ENCODE measurements around the gene SPINK1.
A peak's percentile ranks its signal among the peaks of the same experiment; 100 is the strongest.

SPINK1 gene

DNA sequence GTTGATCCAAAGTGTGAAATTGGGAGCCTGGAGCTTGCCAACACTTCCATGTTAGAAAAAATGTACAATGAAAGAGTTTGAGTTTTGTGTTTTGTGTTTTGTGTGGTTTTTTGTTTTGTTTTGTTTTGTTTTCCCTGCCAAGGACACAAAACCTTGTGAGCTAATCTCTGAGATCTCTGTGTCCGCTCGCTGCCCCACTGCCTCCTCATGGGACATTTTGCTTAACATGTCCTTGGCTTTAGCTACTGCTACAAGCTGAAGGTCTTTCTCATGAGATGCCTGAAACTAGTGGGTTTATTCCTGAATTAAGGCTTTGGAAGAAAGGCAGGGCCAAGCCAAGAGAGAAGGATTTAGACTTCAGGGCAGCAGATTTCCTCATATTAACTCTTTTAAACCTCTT, 41.7 kb downstream of the SPINK1 start:
- Histone ChIP-seq H3K27me3 (replicated peaks; ENCODE audit: control insufficient read depth, insufficient read depth, low read length, poor library complexity, severe bottlenecking) (no peaks in the 10 kb centered on the region), H3K27ac (ENCODE audit: insufficient read depth, low read length, poor library complexity, severe bottlenecking) (no peak overlapping the region), H3K4me3 (ENCODE audit: insufficient read depth, low read depth, low read length, poor library complexity, severe bottlenecking) (no peak overlapping the region), H3K9me3 (ENCODE audit: control insufficient read depth, low read length) (no peaks in the 10 kb centered on the region), H3K4me1 (ENCODE audit: control insufficient read depth, insufficient read depth, low read length, poor library complexity, severe bottlenecking) (no peaks in the 10 kb centered on the region), H3K36me3 (ENCODE audit: control insufficient read depth, insufficient read depth, low read length) (no peaks in the 10 kb centered on the region)
- no peak for DNase-seq

DNA sequence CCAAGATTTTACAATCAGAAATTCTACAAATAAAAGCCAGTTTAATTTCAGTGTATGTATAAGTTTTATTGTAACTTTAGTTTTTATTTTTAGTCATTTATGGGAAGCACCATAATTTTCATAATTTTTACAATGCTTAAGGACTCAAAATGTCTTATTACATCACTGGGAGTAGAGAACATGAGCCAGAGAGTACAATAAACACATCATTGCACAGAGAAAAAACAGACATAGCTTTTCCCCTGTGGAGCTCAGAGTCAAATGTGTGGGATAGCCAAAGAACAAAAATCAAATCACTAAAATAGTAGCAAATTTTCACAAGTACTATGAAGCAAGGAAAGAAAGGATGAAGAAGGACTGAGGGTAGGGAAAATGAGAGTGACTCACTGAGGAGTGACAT, 43.4 kb downstream of the SPINK1 start:
- no peaks in the 10 kb centered on the region for H3K27me3 ChIP-seq (replicated peaks; ENCODE audit: control insufficient read depth, insufficient read depth, low read length, poor library complexity, severe bottlenecking)
- no peaks in the 10 kb centered on the region for H3K4me1 ChIP-seq (ENCODE audit: control insufficient read depth, insufficient read depth, low read length, poor library complexity, severe bottlenecking)
- no peak overlapping the region for H3K27ac ChIP-seq (ENCODE audit: insufficient read depth, low read length, poor library complexity, severe bottlenecking)
- DNase-seq = no peak
- H3K9me3 ChIP-seq (ENCODE audit: control insufficient read depth, low read length) = no peaks in the 10 kb centered on the region
- no peak overlapping the region for H3K4me3 ChIP-seq (ENCODE audit: insufficient read depth, low read depth, low read length, poor library complexity, severe bottlenecking)
- H3K36me3 ChIP-seq (ENCODE audit: control insufficient read depth, insufficient read depth, low read length) = no peaks in the 10 kb centered on the region

- no peak overlapping the region for H3K27ac ChIP-seq (ENCODE audit: insufficient read depth, low read length, poor library complexity, severe bottlenecking)
- no peaks in the 10 kb centered on the region for H3K36me3 ChIP-seq (ENCODE audit: control insufficient read depth, insufficient read depth, low read length)
- no peak overlapping the region for H3K4me3 ChIP-seq (ENCODE audit: insufficient read depth, low read depth, low read length, poor library complexity, severe bottlenecking)
- no peaks in the 10 kb centered on the region for H3K27me3 ChIP-seq (replicated peaks; ENCODE audit: control insufficient read depth, insufficient read depth, low read length, poor library complexity, severe bottlenecking)
- H3K4me1 ChIP-seq (ENCODE audit: control insufficient read depth, insufficient read depth, low read length, poor library complexity, severe bottlenecking) = no peaks in the 10 kb centered on the region
- H3K9me3 ChIP-seq (ENCODE audit: control insufficient read depth, low read length) = no peaks in the 10 kb centered on the region
- no peak for DNase-seq
Measured at GRCh38 chr5:147786142-147786541, 45.3 kb downstream of the SPINK1 start.

DNA sequence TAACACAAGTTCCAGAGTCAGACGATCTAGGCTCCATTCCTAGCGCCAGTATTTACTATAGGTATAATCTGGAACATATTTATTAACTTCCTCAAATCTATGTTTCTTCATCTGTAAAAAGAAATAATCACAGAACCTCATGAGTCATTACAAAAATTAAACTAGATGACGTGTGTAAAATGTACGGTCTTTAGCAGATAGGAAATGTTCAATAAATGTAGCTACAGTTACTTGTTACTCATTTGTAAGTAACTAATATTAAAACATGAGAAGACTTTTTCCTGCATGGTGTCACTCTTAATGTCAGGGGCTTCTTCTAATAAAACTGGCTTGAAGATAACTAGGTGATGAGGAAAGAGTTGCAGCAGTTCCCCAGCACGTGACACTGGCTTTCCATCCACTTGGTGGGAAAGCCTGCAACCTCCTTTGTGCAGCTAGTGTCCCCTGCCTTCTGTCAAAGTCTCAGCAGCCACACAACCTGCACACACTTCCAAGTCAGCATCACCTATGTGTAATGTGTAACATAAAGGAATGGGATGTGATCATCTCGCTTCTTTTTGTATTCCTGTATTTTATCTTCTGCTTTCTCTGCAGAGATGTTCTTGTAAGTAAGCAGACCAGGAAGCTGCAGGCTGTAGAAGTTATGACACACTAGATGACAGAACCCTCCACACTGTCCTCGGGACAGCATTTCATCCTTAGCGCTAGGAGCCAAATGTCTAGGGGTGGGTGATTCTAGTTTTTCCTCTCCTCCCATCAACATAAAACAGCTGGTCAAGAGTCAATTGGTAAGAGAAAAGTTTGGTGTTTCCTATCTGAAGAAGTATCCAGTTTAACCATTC, 47.1 kb downstream of the SPINK1 start:
- no peak overlapping the region for H3K27ac ChIP-seq (ENCODE audit: insufficient read depth, low read length, poor library complexity, severe bottlenecking)
- no peaks in the 10 kb centered on the region for H3K4me1 ChIP-seq (ENCODE audit: control insufficient read depth, insufficient read depth, low read length, poor library complexity, severe bottlenecking)
- H3K27me3 ChIP-seq (replicated peaks; ENCODE audit: control insufficient read depth, insufficient read depth, low read length, poor library complexity, severe bottlenecking) = no peaks in the 10 kb centered on the region
- no peak overlapping the region for H3K4me3 ChIP-seq (ENCODE audit: insufficient read depth, low read depth, low read length, poor library complexity, severe bottlenecking)
- no peaks in the 10 kb centered on the region for H3K36me3 ChIP-seq (ENCODE audit: control insufficient read depth, insufficient read depth, low read length)
- DNase-seq = no peak
- H3K9me3 ChIP-seq (ENCODE audit: control insufficient read depth, low read length) = no peaks in the 10 kb centered on the region

DNA sequence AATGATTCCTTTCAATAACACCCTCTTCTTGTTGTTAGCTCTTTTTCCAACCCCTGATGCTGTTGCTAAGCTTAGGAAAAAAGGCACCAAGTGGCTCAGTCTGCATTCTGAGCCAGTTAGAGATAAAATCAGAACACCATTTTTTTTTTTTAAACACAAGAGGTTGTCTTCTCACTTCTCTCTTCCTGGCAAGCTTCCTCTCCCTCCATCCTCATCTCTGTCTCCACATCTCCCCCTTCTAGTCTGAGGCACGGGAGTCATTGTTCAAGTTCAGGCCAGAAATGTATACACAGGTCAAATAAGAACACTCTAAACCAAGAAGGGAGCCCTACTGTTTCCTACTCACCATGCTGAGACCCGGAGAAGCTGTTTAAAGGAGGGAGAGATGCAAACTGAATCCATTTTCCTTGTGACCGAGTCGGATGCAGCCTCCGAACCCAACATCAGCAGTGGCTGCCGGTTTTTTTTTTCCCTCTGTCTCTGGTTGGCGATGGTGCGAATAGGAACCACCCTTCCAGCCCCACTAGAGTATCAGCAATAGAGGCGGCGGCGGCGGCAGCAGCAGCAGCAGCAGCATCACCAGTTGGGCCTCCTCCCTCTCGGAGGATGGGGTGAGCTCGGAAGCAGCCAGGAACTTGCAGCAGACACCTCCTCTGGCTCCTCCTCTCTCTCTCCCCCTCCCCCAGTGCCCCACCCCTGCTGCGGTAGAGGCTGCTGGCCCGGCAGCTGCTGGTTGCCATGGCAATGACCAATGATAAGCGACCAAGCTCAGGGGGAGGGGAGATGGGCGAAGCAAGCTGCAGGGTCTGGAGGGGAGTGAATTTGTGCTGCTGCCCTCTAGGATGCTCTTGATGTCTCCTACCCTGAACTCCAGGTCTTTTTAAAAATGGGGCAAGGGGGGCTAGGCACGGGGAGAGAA, 49.1 kb downstream of the SPINK1 start, which contains the start of gene JAKMIP2:
Gene JAKMIP2, minus strand, starts transcription at position 619 of the 919 bp plus-strand sequence. CDS start 110,922 bp downstream, outside the sequence.
- peak within 1 kb of the TSS; percentile 49 for H3K4me3 ChIP-seq (ENCODE audit: insufficient read depth, low read depth, low read length, poor library complexity, severe bottlenecking)
- DNase-seq = peak; percentile 42 to 73 (median 46)
- H3K27ac ChIP-seq (ENCODE audit: insufficient read depth, low read length, poor library complexity, severe bottlenecking) = peak within 1 kb of the TSS; percentile 33
- no peaks in the 10 kb centered on the region for H3K27me3 ChIP-seq (replicated peaks; ENCODE audit: control insufficient read depth, insufficient read depth, low read length, poor library complexity, severe bottlenecking)
- no peaks in the 10 kb centered on the region for H3K9me3 ChIP-seq (ENCODE audit: control insufficient read depth, low read length)
- no peaks in the 10 kb centered on the region for H3K36me3 ChIP-seq (ENCODE audit: control insufficient read depth, insufficient read depth, low read length)
- H3K4me1 ChIP-seq (ENCODE audit: control insufficient read depth, insufficient read depth, low read length, poor library complexity, severe bottlenecking) = no peaks in the 10 kb centered on the region

DNA sequence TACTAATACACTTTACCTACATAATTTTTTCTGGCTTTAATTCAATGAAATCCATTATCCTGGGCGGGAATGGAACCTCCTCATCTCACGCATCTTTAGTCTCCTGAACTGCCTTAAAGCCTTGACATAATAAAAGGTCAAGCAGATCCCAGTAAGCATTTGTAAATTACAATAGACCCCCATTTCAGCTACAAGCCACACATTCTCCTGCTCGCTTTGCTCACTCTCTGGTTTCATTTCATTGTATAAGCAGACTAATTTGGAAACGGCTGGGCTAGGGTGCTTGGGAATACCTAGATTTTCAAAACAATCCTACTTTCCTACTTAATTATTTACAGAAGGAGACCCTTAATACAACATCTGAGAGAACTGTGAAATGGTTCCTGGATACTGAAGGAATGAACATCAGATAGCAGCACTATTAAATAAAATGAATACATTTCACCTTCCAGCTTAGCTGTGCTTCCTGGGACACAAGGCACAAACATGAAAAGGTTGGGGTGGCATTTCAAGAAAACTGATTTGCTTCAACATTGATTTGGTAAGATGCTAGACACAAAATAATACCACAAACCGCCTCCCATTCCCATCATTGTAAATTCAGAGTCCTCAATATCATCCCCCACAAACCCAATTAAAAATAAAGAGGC, 50.4 kb downstream of the SPINK1 start:
- H3K27ac ChIP-seq (ENCODE audit: insufficient read depth, low read length, poor library complexity, severe bottlenecking) = no peak overlapping the region
- H3K9me3 ChIP-seq (ENCODE audit: control insufficient read depth, low read length) = no peaks in the 10 kb centered on the region
- no peak for DNase-seq
- no peak overlapping the region for H3K4me3 ChIP-seq (ENCODE audit: insufficient read depth, low read depth, low read length, poor library complexity, severe bottlenecking)
- H3K4me1 ChIP-seq (ENCODE audit: control insufficient read depth, insufficient read depth, low read length, poor library complexity, severe bottlenecking) = no peaks in the 10 kb centered on the region
- H3K36me3 ChIP-seq (ENCODE audit: control insufficient read depth, insufficient read depth, low read length) = no peaks in the 10 kb centered on the region
- no peaks in the 10 kb centered on the region for H3K27me3 ChIP-seq (replicated peaks; ENCODE audit: control insufficient read depth, insufficient read depth, low read length, poor library complexity, severe bottlenecking)

- no peak overlapping the region for H3K4me3 ChIP-seq (ENCODE audit: insufficient read depth, low read depth, low read length, poor library complexity, severe bottlenecking)
- H3K36me3 ChIP-seq (ENCODE audit: control insufficient read depth, insufficient read depth, low read length) = no peaks in the 10 kb centered on the region
- no peaks in the 10 kb centered on the region for H3K4me1 ChIP-seq (ENCODE audit: control insufficient read depth, insufficient read depth, low read length, poor library complexity, severe bottlenecking)
- no peak overlapping the region for H3K27ac ChIP-seq (ENCODE audit: insufficient read depth, low read length, poor library complexity, severe bottlenecking)
- no peaks in the 10 kb centered on the region for H3K27me3 ChIP-seq (replicated peaks; ENCODE audit: control insufficient read depth, insufficient read depth, low read length, poor library complexity, severe bottlenecking)
- no peaks in the 10 kb centered on the region for H3K9me3 ChIP-seq (ENCODE audit: control insufficient read depth, low read length)
- DNase-seq = no peak
Measured at GRCh38 chr5:147779694-147780093, 51.8 kb downstream of the SPINK1 start.

- no peak for DNase-seq
- no peak overlapping the region for H3K27ac ChIP-seq (ENCODE audit: insufficient read depth, low read length, poor library complexity, severe bottlenecking)
Measured at GRCh38 chr5:147776989-147777388, 54.5 kb downstream of the SPINK1 start.

More at GRCh38 chr5:147776989-147777388, 54.5 kb downstream of the SPINK1 start:
- Histone ChIP-seq H3K4me3 (ENCODE audit: insufficient read depth, low read depth, low read length, poor library complexity, severe bottlenecking) (no peak overlapping the region), H3K4me1 (ENCODE audit: control insufficient read depth, insufficient read depth, low read length, poor library complexity, severe bottlenecking) (no peaks in the 10 kb centered on the region), H3K27me3 (replicated peaks; ENCODE audit: control insufficient read depth, insufficient read depth, low read length, poor library complexity, severe bottlenecking) (no peaks in the 10 kb centered on the region), H3K9me3 (ENCODE audit: control insufficient read depth, low read length) (no peaks in the 10 kb centered on the region), H3K36me3 (ENCODE audit: control insufficient read depth, insufficient read depth, low read length) (no peaks in the 10 kb centered on the region)
